ENCODE results near the gene KIF12. TPM values are rescaled to one million over a fixed set of nuclear protein-coding genes. Genes with fewer than 3 reads are reported as not detected.

KIF12 gene
- total and polyA plus RNA-seq, 2 of the 13 experiments (the other 11 are each of a cell fraction or from before 2014, with no cell fraction given), result 1.8 to 12.5 TPM

DNA sequence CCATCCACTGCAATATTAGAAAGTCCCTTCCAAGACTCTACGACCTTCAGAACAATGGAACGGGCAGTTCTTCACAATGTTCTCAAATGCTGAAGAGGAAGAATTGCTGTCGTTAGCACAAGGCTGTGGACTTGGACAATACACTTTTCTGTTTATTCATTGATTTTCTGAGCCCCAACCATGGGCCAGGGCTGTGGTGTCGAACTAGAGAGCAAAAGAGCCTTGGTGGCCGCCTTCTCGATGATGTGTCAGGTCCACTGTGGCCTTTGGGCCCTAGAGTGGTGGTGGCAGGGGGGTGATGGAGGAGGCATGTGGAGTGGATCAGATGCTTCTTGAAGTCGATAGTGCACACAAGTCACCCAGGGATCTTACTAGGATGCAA, 18.5 kb upstream of the KIF12 start (continued):
- TF ChIP-seq GATAD2A (CRISPR knock-in tag; IDR thresholded peaks at IDR 0.05) (peak; percentile 81), NR2F1 (CRISPR knock-in tag; IDR thresholded peaks at IDR 0.05) (0 out of 4 replicates have a peak, but pooled peaks of 1 of the 2 experiments have one; percentile 15), ATF1 (CRISPR knock-in tag; IDR thresholded peaks at IDR 0.05) (peak; percentile 28; the same call in 1 of the 2 replicates), LCORL (IDR thresholded peaks at IDR 0.05) (no peak), LCORL (CRISPR knock-in tag; IDR thresholded peaks at IDR 0.05) (0 out of 2 replicates have a peak, but pooled peaks have one; percentile 4), SOX13 (IDR thresholded peaks at IDR 0.05) (peak; percentile 84), SOX13 (CRISPR knock-in tag; conservative IDR thresholded peaks at IDR 0.05 in 1 of 2, IDR thresholded peaks at IDR 0.05 in 1 of 2) (peak in 1 of 2 experiments; percentile 93; a peak in 2 of 4 replicates), POLR2G (IDR thresholded peaks at IDR 0.05; ENCODE audit: low read depth, low read length) (0 out of 2 replicates have a peak, but pooled peaks have one; percentile 47), DRAP1 (CRISPR knock-in tag; IDR thresholded peaks at IDR 0.05) (0 out of 2 replicates have a peak, but pooled peaks have one; percentile 23), ZNF350 (CRISPR knock-in tag; IDR thresholded peaks at IDR 0.05; ENCODE audit: borderline replicate concordance, low read depth) (peak; percentile 40; the same call in 1 of the 2 replicates), SIX4 (CRISPR knock-in tag; IDR thresholded peaks at IDR 0.05) (0 out of 2 replicates have a peak, but pooled peaks have one; percentile 32), ZNF574 (CRISPR knock-in tag; IDR thresholded peaks at IDR 0.05) (peak; percentile 8; the same call in 1 of the 2 replicates), CREB1 (IDR thresholded peaks at IDR 0.05) (no peak), CREB1 (CRISPR knock-in tag; IDR thresholded peaks at IDR 0.05) (peak; percentile 49; the same call in 1 of the 2 replicates), MTA1 (CRISPR knock-in tag; IDR thresholded peaks at IDR 0.05; ENCODE audit: borderline replicate concordance) (peak; percentile 84), ZBTB3 (CRISPR knock-in tag; IDR thresholded peaks at IDR 0.05; ENCODE audit: borderline replicate concordance, low read depth) (0 out of 2 replicates have a peak, but pooled peaks have one; percentile 35), MED1 (CRISPR knock-in tag; IDR thresholded peaks at IDR 0.05) (peak; percentile 36; the same call in 1 of the 2 replicates), FLYWCH1 (CRISPR knock-in tag; IDR thresholded peaks at IDR 0.05) (no peak), ISL2 (CRISPR knock-in tag; IDR thresholded peaks at IDR 0.05) (0 out of 2 replicates have a peak, but pooled peaks have one; percentile 15), JUN (CRISPR knock-in tag; IDR thresholded peaks at IDR 0.05) (0 out of 2 replicates have a peak, but pooled peaks have one; percentile 33), ZNF441 (CRISPR knock-in tag; IDR thresholded peaks at IDR 0.05; ENCODE audit: borderline replicate concordance) (0 out of 2 replicates have a peak, but pooled peaks have one; percentile 38), PPARG (CRISPR knock-in tag; conservative IDR thresholded peaks at IDR 0.05) (peak; percentile 54; the same call in 1 of the 2 replicates), MIER2 (CRISPR knock-in tag; IDR thresholded peaks at IDR 0.05) (0 out of 2 replicates have a peak, but pooled peaks have one; percentile 53), SKI (IDR thresholded peaks at IDR 0.05; ENCODE audit: partially characterized antibody) (peak; percentile 26), ZNF546 (CRISPR knock-in tag; conservative IDR thresholded peaks at IDR 0.05) (no peak)
- TF ChIP-seq, protein P1, sequence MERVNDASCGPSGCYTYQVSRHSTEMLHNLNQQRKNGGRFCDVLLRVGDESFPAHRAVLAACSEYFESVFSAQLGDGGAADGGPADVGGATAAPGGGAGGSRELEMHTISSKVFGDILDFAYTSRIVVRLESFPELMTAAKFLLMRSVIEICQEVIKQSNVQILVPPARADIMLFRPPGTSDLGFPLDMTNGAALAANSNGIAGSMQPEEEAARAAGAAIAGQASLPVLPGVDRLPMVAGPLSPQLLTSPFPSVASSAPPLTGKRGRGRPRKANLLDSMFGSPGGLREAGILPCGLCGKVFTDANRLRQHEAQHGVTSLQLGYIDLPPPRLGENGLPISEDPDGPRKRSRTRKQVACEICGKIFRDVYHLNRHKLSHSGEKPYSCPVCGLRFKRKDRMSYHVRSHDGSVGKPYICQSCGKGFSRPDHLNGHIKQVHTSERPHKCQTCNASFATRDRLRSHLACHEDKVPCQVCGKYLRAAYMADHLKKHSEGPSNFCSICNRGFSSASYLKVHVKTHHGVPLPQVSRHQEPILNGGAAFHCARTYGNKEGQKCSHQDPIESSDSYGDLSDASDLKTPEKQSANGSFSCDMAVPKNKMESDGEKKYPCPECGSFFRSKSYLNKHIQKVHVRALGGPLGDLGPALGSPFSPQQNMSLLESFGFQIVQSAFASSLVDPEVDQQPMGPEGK (CRISPR knock-in tag; IDR thresholded peaks at IDR 0.05), result no peak
- TF ChIP-seq, protein P2, sequence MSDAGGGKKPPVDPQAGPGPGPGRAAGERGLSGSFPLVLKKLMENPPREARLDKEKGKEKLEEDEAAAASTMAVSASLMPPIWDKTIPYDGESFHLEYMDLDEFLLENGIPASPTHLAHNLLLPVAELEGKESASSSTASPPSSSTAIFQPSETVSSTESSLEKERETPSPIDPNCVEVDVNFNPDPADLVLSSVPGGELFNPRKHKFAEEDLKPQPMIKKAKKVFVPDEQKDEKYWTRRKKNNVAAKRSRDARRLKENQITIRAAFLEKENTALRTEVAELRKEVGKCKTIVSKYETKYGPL (CRISPR knock-in tag; IDR thresholded peaks at IDR 0.05), result no peak
